ENCODE measurements around the gene IRAK3.
"Not testable (repeated sequence)": the region's sequence is repeated elsewhere in the genome, so short reads cannot be mapped to it uniquely, and the experiment has no call there.

IRAK3 gene

DNA sequence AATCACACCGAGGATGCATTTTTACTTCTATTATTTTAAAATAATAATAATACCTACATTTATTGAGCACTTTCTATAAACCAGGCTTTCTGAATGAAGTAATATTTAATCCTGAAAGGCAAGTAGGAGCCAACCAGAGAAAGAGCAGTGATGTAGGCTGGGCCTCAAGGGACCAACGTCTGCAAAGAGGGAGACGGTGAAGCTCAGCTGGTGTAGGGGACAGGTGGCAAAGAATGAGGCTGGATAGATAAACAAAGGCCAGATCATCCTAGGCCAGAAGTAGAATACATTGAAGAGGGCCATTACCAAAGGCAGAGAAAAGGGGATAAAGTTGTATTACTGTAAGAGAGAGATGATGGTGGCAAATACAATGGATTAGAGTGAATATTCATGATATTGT is 18.4 kb upstream of the IRAK3 start:
- DNase-seq (ENCODE audit: low read depth in 2 of 2) = no peak

DNA sequence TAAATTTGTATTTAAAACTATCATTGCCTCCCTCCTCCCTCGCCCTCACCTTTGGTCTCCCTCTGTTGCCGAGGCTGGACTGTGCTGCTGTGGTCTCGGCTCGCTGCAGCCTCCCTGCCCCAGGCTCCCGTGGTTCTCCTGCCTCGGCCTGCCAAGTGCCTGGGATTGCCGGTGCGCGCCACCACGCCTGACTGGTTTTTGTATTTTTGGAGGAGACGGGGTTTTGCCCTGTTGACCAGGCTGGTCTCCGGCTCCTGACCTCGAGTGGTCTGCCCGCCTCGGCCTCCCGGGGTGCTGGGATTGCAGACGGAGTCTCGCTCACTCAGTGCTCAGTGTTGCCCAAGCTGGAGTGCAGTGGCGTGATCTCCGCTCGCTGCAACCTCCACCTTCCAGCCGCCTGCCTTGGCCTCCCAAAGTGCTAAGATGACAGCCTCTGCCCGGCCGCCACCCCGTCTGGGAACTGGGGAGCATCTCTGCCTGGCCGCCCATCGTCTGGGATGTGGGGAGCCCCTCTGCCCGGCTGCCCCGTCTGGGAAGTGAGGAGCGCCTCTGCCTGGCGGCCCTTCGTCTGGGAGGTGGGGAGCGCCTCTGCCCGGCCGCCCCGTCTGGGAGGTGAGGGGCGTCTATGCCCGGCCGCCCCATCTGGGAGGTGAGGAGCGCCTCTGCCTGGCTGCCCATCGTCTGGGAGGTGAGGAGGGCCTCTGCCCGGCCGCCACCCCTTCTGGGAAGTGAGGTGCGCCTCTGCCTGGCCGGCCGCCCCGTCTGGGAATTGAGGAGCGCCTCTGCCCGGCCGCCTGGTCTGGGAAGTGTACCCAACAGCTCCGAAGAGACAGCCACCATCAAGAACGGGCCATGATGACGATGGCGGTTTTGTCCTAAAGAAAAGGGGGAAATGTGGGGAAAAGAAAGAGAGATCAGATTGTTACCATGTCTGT is 14.4 kb upstream of the IRAK3 start:
- not testable (repeated sequence) for DNase-seq (ENCODE audit: low read depth in 2 of 2)

DNA sequence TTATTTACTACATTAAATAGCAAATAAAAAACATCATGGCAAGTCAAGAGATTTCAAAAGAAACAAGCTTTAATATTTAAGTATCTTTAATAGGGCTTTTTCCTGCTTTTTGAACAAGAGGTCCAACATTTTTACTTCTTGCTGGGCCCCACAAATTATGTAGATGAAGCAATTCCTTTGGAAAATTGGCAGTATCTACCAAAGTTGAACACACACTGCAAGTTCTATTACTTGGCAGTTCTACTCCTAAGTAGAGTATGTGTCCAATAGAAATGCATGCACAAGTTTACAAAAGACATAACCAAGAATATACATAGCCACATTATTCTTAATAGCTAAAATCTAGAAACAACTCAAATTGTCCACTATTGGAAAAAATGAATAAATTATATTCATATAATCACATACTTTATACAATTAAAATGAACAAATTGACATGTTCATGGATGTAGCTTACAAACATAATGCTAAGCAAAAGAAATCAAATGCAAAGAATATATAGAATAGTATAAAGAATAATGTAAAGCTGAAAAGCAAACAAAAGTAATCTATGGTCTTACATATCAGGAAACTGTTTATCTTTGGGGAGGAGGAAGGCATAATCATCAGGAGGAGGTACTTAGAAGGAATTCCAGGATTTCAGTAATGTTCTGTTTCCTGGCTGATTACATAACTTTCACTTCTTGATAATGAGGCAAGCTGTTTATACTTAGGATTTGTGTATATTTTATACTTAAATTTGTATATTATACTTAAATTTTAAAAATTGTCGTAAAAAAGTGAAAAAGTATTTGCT is 12.7 kb upstream of the IRAK3 start:
- no peak for DNase-seq (ENCODE audit: low read depth in 2 of 2)

DNA sequence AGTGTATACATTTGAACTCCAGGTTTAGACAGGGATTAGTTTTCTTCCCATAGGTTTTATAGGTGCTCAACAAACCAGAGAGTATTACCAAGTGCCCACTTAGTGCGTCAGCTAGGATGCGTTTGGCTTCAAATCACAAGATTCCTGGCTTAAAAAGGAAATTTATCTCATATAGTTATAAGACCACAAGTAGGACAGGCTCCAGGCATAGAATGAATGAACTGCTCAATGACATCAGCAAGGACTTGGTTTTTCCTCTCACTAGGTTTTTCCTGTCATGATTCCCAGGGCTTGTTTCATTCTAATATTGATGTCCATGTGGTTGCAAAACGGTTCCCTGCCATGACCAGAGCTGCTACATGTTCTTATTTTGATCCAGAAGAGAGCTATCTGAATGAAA is 6.1 kb upstream of the IRAK3 start:
- DNase-seq (ENCODE audit: low read depth in 2 of 2) = no peak

DNA sequence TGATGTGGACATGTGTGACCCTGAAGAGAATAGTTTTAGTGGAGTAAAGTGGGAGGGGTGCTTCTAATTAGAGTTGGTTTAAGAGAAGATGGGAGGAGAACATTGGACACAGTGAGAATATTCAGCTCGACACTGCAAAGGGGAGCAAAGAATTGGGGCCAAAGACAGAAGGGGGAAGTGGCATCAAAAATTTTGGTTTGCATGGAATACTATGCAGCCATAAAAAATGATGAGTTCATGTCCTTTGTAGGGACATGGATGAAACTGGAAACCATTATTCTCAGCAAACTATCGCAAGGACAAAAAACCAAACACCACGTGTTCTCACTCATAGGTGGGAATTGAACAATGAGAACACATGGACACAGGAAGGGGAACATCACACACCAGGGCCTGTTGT is 4.2 kb upstream of the IRAK3 start:
- DNase-seq (ENCODE audit: low read depth in 2 of 2) = not testable (repeated sequence)

DNA sequence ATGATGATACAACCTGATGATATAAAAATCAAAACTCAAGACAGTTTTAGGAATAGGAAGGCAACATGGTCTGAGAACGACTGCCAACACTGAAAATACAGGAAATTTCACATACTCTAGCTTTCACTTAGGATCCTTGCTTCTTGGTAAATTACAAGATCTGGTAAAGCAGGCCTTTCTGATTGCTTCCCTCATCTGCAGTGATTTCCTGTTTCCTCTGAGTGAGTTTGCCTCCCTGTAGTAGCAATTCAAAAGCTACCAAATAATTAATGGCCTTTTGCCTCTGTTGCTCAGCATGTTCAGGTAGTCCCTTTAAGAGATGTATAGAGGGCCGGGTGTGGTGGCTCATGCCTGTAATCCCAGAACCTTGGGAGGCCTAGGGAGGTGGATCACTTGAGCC is 2.0 kb upstream of the IRAK3 start:
- DNase-seq (ENCODE audit: low read depth in 2 of 2) = no peak

DNA sequence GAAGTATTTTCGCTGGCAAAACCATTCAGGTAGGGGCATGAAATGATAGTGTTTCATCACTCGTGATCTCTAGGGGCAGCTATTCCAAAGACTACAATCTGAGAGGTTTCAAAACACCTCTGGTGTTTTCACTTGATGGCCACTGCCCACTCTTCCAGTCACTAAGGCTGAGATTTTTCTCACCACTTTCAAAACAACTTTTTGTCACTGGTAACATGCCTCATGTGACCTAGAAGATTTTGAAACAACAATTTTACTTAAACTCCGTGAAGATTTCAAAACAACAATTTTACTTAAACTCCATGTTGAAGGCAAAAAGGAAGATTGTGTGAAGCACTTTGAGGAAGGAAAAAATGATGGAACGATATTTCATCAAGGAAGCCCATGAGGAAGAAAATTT is 1.2 kb upstream of the IRAK3 start:
- DNase-seq (ENCODE audit: low read depth in 2 of 2) = no peak

DNA sequence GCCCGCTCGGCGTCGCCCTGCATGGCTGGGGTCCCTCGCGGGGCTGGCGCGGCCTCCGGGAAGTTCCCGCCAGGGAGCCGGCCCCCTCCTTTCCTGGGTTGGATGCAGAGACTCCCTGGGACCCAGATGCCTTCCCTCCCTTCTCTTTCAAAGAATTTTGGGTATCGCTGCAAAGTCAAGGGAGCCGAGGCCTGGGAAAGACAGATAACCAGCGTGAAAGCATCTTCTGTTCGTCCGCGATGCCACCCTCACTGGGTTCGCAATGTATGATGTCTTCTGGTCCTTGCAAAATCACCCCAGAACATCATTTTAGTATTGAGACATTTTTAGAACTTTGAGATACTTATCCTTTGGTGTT is 451 bp downstream of the IRAK3 start:
- DNase-seq (ENCODE audit: low read depth in 2 of 2) = no peak

DNA sequence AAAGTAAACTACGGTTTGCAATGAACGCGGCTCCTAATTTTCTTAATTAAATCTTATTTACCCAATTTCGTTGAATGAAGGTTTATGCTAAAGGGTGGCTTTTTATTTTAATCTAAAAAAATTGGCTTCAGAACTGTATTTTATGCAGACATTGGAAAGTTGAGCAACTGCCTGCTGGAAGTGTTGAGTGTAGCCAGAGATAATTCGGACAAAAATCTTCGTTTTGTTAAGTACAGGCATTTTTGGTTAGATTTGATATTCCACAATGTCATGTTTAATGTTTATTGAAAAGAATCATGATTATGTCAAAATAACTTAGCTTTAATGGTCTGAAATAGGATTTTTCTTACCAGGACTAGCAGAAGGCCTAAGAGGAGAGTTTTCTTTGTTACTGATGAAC is 875 bp downstream of the IRAK3 start:
- no peak for DNase-seq (ENCODE audit: low read depth in 2 of 2)

DNA sequence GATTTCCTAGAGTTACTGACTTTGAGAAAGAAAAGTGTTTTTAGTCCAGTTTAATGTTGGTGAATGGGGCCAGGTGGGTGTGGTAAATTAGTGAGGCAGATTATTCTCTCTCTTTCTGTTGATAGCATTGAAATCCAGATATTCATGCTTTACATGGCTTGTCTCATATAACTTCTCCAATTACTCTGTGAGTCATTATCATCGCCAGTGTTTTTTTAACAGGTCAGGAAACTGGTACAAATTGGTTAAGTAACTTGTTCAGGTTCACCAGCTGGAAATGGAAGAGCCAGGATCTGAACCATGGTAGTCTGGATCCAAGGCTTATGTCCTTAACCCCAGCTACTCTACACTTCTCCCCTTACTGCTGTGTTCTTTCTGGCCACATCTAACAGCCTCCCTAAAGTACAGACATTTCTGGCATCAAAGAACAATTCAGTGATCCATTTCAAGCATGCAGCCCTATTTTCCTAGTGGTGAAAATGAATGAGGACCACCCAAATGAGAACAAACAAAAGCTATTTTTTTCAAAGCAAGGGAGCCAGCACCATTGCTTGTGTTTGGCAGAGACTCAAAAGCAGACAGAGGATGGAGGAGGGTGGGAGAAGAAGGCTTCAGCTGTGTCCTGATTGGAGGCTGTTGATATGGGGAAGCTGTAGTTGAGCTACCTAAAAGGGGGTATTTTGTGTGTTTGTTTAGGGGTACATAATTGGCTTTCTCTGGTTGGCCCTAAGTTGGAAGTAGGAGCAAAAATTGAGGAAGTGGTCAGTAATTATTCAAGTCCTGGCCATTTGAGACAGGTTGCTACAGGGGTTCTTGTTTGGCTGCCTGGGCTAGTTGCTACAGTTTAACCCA is 1.7 kb downstream of the IRAK3 start:
- DNase-seq (ENCODE audit: low read depth in 2 of 2) = no peak

DNA sequence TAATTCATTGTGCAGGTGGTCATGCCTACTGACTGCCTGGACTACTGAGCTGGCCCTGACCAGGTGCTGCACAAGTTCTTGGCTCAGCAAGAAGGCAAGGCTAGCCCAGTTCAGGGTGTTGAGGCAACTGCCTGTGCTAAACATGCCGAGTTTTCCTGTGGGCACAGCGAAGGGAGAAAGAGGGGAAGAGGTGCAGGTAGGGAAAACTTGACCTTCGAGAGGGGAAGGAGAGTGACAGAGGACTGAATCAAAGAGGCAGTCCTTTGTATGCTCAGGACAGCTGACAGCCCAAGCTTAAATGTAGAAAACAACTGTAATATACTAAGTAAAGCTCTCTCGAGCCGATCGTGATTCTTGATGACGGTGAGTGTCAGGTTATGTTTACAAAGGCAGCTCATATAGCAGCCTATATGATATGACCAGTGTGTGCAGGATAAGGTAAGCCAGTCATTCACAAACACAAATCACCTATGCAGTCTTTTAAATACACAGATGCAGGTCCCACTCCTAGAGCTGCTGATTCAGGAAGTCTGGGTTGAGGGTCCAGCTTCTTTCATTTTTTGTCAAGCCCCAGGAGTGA is 2.6 kb downstream of the IRAK3 start:
- no peak for DNase-seq (ENCODE audit: low read depth in 2 of 2)

DNA sequence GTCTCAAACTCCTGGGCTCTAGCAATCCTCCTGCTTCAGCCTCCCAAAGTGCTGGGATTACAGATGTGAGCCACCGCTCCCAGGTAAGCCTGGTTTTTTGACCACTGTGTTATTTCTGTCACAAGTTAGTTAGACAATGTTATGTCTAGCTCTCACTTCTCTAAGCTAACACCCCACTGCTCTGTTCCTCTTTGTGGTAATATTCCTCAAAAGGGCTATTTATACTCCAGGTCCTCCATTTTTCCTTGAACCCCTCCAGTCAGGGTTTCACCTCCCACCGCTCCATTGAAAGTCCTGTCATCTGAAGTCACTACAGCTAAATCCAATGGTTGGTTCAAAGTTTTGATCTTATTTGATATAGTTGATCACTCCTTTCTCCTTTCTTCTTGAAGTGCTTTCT is 5.1 kb downstream of the IRAK3 start:
- no peak for DNase-seq (ENCODE audit: low read depth in 2 of 2)

DNA sequence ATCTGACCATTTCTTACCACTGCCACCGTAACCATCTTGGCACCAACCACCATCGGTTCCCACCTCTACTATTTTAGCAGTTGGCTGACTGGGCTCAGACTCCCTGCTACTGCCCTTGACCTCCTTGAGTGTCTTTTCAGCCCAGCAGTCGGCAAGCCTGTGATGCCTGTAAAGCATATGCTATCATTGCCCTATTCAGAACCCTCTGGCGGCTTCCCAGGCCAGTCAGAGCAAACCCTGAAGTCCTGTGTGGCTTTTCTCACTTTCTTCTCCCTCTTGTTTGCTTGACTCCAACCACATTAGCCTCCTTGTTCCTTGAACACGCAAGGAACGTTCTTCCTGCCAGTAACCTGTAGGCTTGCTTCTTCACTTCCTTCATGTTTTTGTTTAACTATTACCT is 6.2 kb downstream of the IRAK3 start:
- no peak for DNase-seq (ENCODE audit: low read depth in 2 of 2)

DNA sequence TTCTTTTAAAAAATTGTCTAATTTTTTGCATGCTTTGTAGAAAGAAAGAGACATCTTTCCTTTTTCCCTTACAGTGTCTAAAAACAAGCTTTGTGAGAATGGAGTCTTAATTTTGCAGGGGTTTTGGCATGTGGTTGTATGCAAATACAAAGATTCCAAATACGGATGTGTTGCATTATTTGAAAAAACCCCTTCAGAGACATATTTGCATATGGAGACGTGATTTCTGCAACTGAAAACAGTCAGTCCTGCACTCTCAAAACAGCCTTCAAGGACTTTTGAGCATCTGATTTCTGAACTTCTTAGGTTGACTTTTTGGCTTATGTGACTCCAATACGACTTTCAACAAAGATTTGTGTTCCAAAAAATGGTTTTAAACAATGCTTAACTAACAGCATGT is 7.8 kb downstream of the IRAK3 start:
- DNase-seq (ENCODE audit: low read depth in 2 of 2) = no peak

DNA sequence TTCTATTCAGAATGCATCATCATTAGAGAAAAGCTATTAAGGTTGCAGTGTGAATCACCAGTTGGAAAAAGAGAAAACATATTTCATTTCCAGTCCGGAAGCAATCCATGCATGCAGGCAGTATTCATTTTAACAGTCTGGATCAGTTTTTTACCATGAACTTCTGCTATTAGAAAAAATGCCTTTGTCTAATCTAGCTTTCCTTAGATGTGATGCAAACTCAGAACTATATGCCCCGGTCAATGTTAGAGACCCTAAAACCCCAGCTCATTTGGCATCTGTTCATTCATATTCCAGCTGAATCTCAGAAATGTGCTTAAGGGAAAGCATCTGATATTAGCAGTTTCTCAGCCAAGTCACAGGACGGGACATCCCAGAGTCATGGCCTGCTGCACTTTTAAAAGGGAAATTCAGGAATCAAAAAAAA is 8.5 kb downstream of the IRAK3 start:
- DNase-seq (ENCODE audit: low read depth in 2 of 2) = no peak

DNA sequence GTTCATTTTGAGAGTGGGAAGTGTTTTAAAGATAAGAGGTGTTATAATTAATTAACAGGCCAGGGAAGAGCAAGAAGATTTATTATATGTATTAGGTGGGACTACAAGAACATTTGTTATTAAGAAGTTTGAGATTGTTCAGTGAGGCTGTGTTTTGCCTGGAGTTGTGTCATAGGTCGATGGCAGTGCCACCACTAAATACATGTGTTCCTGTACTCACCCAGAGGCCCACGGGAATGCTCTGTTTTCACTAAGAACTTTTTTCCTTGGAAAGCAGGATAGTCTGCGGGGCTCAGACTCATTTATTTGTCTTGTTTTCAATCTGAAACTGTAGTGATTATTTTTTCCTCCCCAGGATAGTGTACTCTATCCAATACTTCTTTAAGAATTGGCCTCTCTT is 10.1 kb downstream of the IRAK3 start:
- no peak for DNase-seq (ENCODE audit: low read depth in 2 of 2)

DNA sequence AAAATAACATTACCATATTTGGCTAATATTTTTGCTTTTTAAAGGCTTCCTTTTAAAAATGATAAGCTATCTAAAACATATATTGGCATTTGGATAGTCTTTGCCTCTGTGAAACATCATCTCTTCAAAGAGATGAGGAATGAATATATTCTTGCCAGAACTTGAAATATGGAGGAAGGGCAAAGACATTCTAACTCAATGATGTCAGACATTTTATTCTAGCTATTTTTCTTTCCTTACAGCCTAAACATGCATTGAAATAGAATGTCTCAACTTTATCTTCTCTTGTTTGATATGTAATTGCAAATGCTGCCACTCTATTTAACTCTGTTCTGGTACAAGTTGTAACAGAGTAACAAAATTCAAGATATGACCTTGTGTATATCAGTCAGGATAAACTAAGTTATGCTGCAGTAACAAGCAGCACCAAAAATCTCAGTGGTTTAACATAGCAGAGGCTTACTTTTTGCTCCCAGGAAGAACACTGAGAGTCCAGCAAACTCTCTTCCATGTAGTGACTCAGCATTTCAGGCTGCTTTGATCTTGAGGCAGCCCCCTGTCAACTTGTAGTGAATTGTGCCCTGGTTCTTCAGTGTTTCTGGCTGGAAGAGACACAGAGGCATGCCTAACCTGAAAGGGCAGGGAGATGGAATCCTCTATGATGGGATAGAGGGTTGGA is 11.0 kb downstream of the IRAK3 start:
- DNase-seq (ENCODE audit: low read depth in 2 of 2) = no peak

DNA sequence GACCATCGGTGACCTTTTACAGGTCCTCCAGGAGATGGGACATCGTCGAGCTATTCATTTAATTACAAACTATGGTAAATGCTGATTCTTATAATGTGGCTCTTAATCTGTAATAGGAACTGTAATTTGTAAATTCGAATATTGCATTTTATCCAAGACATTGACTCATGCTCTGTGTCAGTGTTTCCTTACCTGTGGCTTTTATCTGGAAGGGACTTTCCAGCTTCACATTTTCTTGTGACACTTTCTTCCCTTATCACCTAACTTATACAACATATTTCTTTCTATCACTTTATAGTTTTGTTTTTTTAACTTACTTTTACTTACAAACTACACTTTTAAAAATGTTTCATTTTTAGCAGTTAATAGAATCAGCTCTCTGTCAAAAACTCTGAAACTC is 14.8 kb downstream of the IRAK3 start:
- no peak for DNase-seq (ENCODE audit: low read depth in 2 of 2)

DNA sequence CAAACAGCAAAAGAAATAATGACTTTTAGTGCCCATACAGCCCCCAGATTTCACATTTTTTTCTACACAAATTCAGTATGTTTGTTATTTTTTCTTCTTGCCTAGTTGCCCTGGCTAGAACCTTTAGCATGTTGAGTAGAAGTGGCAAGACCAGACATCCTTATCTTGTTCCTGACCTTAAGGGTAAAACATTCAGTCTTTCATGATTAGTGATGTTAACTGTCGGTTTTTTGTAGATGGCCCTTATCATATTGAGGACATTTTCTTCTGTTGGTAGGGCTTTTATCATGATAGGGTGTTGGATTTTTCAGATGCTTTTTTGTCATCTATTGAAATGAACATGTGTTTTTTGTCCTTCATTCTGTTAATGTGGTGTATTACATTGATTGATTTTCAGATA is 17.1 kb downstream of the IRAK3 start:
- no peak for DNase-seq (ENCODE audit: low read depth in 2 of 2)

DNA sequence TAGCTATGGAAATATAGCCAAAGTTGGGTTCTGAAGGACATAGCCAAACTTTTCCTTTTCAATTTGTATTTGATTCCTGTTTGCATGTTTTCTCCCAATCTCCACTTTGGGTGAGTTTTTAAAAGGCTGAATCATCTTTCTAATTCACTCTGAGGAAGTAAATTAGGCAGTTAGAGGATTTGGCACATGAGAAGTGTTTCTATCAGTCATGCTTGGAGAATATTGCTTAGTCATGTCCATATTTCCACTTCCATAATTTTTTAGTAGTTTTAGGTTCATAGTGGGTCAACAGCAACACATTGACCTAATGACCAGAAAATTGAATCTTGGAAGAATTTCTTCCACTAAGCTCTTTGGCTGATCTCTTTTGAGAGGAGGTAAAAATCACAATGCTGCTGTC is 21.8 kb downstream of the IRAK3 start:
- DNase-seq (ENCODE audit: low read depth in 2 of 2) = no peak

DNA sequence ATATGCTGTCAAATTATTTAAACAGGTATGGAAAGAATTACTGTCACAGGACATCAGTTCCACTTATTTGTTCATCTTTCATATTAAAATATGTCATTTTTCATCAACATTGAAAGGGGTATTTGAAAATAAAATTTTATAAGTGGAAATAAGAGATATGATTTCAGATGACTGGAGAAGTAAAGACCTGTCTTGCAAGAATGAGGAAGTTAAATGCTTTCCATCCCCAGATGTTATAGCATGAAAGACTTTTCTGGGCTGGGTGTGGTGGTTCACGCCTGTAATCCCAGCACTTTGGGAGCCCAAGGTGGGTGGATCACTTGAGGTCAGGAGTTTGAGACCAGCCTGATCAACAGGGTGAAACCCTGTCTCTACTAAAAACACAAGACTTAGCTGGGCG is 22.6 kb downstream of the IRAK3 start:
- DNase-seq (ENCODE audit: low read depth in 2 of 2) = not testable (repeated sequence)
